ENCODE results near the gene MESP2. TPM values are rescaled to one million over a fixed set of nuclear protein-coding genes. Genes with fewer than 3 reads are reported as not detected.

MESP2 gene
- total RNA-seq, 1 experiment from 2014 or later, result 0.28 TPM

DNA sequence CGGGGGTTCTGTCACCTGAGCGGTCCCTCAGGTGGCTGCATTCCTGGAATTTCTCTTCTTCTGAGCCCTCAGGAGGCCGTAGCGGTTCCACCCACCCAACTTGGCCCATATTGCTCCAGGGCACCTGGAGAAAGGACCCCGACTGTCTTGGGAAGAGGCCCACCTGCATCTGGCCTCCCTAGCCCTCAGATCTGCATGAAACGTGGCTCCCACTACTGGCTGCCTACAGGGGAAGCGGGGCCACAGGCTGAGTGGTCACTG lies 48.4 kb downstream of the MESP2 start:
- no peak overlapping the region for H3K4me2 ChIP-seq (ENCODE audit: insufficient read depth, insufficient read length, low read length)
- no peak overlapping the region for H3K18ac ChIP-seq (ENCODE audit: insufficient read length, low read depth, low read length)
- no peak overlapping the region for H2BK5ac ChIP-seq (ENCODE audit: insufficient read length, low read length)
- no peak overlapping the region for H3K23ac ChIP-seq (ENCODE audit: insufficient read length, low read depth, low read length)
- no CpG with 5 or more reads among the region's 7 CpGs for WGBS (ENCODE audit: extremely low coverage, insufficient read length, low lambda C conversion rate)
- no peaks in the 10 kb centered on the region for H3K4me1 ChIP-seq (ENCODE audit: insufficient read depth, low read length)
- no peak overlapping the region for H4K8ac ChIP-seq (replicated peaks; ENCODE audit: insufficient read length, low read depth, low read length)
- no peaks in the 10 kb centered on the region for H3K27me3 ChIP-seq (ENCODE audit: insufficient read depth, low read length)
- H3K14ac ChIP-seq (ENCODE audit: insufficient read depth, low read length), result no peak overlapping the region
- no peak overlapping the region for H4K91ac ChIP-seq (ENCODE audit: insufficient read length, low read depth, low read length)
- no peaks in the 10 kb centered on the region for H3K9me3 ChIP-seq (ENCODE audit: control insufficient read depth, low read depth, low read length)
- H3K27ac ChIP-seq (ENCODE audit: insufficient read length, low read depth, low read length), result no peak overlapping the region
- Mint-ChIP-seq H3K9me3 (no peaks in the 10 kb centered on the region), H3K36me3 (ENCODE audit: insufficient read depth in 1 of 3, low read depth in 3 of 3) (no peaks in the 10 kb centered on the region), H3K27ac (no peak overlapping the region), H3K4me1 (peaks cover 11 to 21% of the 10 kb centered on the region in 2 experiments; a peak in 3 of 4 replicates), H3K27me3 (ENCODE audit: low read depth) (peaks cover 11% of the 10 kb centered on the region), H3K4me3 (no peak overlapping the region)
- no peak overlapping the region for H2BK120ac ChIP-seq (ENCODE audit: low read depth, low read length, poor library complexity, severe bottlenecking)
- H3K23me2 ChIP-seq (ENCODE audit: insufficient read length, low read depth, low read length, poor library complexity, severe bottlenecking), result no peaks in the 10 kb centered on the region
- H2BK20ac ChIP-seq (ENCODE audit: low read depth, low read length, poor library complexity, severe bottlenecking), result no peak overlapping the region
- no peak overlapping the region for H3K56ac ChIP-seq (ENCODE audit: insufficient read length, low read depth, low read length)
- H3K79me2 ChIP-seq (ENCODE audit: insufficient read depth, low read length), result no peaks in the 10 kb centered on the region
- no peak overlapping the region for H2BK12ac ChIP-seq (ENCODE audit: insufficient read length, low read depth, low read length)
- H4K20me1 ChIP-seq (ENCODE audit: control insufficient read depth, insufficient read depth, insufficient read length), result no peaks in the 10 kb centered on the region
- no peak overlapping the region for H3K4ac ChIP-seq (ENCODE audit: low read depth, low read length)
- peak; percentile 40 for DNase-seq
- no peak overlapping the region for H4K5ac ChIP-seq (ENCODE audit: insufficient read length, low read depth, low read length)
- H3T11ph ChIP-seq (ENCODE audit: low read length), result no peak overlapping the region
- no peaks in the 10 kb centered on the region for H3K79me1 ChIP-seq (ENCODE audit: insufficient read depth, low read depth, low read length, poor library complexity, severe bottlenecking)
- no peak overlapping the region for H2AFZ ChIP-seq (ENCODE audit: low read length)
- H2BK15ac ChIP-seq (ENCODE audit: low read depth, low read length), result no peak overlapping the region
- no peak overlapping the region for H3K9ac ChIP-seq (ENCODE audit: extremely low read depth, insufficient read length, low read length)
- no peak overlapping the region for H2AK5ac ChIP-seq (ENCODE audit: insufficient read length, low read length)
- TF ChIP-seq, protein P1, sequence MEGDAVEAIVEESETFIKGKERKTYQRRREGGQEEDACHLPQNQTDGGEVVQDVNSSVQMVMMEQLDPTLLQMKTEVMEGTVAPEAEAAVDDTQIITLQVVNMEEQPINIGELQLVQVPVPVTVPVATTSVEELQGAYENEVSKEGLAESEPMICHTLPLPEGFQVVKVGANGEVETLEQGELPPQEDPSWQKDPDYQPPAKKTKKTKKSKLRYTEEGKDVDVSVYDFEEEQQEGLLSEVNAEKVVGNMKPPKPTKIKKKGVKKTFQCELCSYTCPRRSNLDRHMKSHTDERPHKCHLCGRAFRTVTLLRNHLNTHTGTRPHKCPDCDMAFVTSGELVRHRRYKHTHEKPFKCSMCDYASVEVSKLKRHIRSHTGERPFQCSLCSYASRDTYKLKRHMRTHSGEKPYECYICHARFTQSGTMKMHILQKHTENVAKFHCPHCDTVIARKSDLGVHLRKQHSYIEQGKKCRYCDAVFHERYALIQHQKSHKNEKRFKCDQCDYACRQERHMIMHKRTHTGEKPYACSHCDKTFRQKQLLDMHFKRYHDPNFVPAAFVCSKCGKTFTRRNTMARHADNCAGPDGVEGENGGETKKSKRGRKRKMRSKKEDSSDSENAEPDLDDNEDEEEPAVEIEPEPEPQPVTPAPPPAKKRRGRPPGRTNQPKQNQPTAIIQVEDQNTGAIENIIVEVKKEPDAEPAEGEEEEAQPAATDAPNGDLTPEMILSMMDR (conservative IDR thresholded peaks at IDR 0.05), result no peak
